Transverse colon (tissue), 4 donors: ENCODE measurements around the gene LETM1.

Experiments
- EP300 ChIP-seq: sonication (generic); formaldehyde crosslinking; IDR thresholded peaks from one replicate; pipeline ENCODE4 v1.6.1; 2017; ENCODE audit warnings: antibody characterized with exemption, low read depth
- POLR2A ChIP-seq: fragments of 450-650 bp; IDR thresholded peaks from one replicate; pipeline ENCODE4 v1.6.1; 2016; ENCODE audit warnings: antibody characterized with exemption, mild to moderate bottlenecking, moderate library complexity
- POLR2AphosphoS5 ChIP-seq, 3 donors: sonication (generic); formaldehyde crosslinking; IDR thresholded peaks; one replicate each; pipeline ENCODE4 v1.6.1; 2016; ENCODE audit warnings: antibody characterized with exemption in 3 of 3
- TF ChIP-seq, protein P1 (sequence below), 5 experiments: fragments of 200-600 bp in 3 of 5; fragments of 450-650 bp in 2 of 5; sonication (generic) in 3 of 5; IDR thresholded peaks; 1 replicate in 2 of 5; 2 replicates in 3 of 5; pipeline ENCODE4 v1.5.1; 2016 to 2017; ENCODE audit warnings: antibody characterized with exemption in 5 of 5, inconsistent platforms in 3 of 5, mild to moderate bottlenecking in 2 of 5, moderate library complexity in 1 of 5

GRCh38 chr4:1810765-1811164 is 45.2 kb downstream of the LETM1 start:
- TF ChIP-seq, protein P1, sequence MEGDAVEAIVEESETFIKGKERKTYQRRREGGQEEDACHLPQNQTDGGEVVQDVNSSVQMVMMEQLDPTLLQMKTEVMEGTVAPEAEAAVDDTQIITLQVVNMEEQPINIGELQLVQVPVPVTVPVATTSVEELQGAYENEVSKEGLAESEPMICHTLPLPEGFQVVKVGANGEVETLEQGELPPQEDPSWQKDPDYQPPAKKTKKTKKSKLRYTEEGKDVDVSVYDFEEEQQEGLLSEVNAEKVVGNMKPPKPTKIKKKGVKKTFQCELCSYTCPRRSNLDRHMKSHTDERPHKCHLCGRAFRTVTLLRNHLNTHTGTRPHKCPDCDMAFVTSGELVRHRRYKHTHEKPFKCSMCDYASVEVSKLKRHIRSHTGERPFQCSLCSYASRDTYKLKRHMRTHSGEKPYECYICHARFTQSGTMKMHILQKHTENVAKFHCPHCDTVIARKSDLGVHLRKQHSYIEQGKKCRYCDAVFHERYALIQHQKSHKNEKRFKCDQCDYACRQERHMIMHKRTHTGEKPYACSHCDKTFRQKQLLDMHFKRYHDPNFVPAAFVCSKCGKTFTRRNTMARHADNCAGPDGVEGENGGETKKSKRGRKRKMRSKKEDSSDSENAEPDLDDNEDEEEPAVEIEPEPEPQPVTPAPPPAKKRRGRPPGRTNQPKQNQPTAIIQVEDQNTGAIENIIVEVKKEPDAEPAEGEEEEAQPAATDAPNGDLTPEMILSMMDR (IDR thresholded peaks at IDR 0.05): no peak
- no peak for TF ChIP-seq POLR2A
- TF ChIP-seq EP300: no peak
- no peak for TF ChIP-seq POLR2AphosphoS5 (IDR thresholded peaks at IDR 0.05)
